ENCODE measurements around the gene EFNA2.

The EFNA2 gene

DNA sequence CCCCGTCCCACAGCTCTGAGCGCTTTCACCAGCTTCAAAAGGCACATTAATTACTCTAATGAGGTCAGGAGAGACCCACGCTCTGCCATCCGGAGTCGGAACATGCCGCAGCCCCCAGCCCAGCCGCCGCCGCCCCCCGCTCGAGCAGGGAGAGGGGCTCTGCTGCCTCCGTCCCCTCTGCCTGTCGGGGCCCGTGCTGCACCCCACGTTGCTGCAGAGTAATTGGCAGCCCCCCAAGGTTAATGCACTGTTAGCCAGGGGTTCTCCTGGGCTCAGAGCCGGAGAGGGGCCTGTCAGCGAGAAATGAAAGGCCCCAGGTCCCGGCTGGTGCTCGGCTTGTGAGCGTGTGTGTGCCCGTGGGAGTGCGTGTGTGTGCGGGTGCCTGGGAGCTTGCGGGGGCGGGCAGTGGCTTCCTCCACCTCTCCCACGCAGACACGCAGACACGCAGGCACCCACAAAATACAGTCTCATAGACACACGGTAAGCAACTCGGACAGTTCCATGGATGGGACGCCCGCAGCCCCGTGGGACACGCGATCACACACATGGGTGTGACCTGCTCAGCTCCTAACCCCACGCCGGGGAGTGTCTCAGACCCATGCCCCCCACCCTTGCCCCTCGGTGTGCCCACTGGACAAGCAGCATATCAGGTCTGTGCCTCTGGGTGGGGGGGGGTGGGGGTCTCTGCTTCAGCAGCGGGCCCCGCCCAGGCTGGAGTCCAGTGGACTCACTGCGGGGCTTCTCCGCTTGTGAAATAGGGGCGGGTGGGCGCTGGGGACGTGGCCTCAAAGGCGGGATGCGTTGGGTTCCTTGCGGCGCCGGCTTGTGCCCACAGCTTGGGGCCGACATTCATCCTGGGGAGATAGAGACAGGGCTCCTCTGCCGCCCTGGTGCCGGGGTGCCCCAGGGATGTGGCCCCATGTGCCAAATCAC, 4.8 kb upstream of the EFNA2 start:
- H3K4me3 ChIP-seq (ENCODE audit: low read length) = no peak overlapping the region
- TF ChIP-seq, protein P1, sequence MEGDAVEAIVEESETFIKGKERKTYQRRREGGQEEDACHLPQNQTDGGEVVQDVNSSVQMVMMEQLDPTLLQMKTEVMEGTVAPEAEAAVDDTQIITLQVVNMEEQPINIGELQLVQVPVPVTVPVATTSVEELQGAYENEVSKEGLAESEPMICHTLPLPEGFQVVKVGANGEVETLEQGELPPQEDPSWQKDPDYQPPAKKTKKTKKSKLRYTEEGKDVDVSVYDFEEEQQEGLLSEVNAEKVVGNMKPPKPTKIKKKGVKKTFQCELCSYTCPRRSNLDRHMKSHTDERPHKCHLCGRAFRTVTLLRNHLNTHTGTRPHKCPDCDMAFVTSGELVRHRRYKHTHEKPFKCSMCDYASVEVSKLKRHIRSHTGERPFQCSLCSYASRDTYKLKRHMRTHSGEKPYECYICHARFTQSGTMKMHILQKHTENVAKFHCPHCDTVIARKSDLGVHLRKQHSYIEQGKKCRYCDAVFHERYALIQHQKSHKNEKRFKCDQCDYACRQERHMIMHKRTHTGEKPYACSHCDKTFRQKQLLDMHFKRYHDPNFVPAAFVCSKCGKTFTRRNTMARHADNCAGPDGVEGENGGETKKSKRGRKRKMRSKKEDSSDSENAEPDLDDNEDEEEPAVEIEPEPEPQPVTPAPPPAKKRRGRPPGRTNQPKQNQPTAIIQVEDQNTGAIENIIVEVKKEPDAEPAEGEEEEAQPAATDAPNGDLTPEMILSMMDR (conservative IDR thresholded peaks at IDR 0.05; ENCODE audit: low read length) = no peak
- DNase-seq (ENCODE audit: low read depth) = no peak

DNA sequence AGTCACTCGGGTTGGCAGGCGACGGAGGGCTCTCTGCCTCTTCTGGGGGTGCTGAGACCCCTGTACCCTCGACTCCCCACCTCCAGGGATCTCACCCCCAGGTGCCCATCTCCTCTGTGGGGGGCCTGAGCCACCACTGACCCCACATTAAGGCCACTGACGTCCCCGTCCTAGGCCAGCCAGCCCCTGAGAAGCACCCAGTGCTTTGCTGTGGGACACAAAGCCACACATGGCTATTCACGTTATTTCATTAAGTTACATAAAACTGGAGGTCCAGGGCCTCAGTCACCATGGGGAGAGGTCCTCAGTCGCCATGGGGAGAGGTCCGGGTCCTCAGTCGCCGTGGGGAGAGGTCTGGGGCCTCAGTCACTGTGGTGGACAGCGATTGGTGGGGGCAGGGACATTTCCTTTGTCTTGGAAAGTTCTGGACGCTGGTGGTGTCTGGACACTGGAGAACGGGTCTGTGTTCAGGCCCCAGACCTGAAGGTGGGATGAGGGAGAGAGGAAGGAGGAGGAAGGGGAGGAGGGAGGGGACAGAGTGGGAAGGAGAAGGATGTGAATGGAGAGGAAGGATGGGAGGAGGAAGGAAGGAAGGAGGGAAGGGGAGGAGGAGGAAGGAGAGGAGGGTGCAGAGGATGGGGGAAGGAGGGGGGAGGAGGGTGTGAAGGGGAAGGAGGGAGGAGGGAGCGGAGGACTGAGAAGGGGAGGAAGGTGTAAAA, 3.9 kb upstream of the EFNA2 start:
- TF ChIP-seq, protein P1 (conservative IDR thresholded peaks at IDR 0.05; ENCODE audit: low read length) = no peak
- H3K4me3 ChIP-seq (ENCODE audit: low read length) = no peak overlapping the region
- DNase-seq (ENCODE audit: low read depth) = no peak

DNA sequence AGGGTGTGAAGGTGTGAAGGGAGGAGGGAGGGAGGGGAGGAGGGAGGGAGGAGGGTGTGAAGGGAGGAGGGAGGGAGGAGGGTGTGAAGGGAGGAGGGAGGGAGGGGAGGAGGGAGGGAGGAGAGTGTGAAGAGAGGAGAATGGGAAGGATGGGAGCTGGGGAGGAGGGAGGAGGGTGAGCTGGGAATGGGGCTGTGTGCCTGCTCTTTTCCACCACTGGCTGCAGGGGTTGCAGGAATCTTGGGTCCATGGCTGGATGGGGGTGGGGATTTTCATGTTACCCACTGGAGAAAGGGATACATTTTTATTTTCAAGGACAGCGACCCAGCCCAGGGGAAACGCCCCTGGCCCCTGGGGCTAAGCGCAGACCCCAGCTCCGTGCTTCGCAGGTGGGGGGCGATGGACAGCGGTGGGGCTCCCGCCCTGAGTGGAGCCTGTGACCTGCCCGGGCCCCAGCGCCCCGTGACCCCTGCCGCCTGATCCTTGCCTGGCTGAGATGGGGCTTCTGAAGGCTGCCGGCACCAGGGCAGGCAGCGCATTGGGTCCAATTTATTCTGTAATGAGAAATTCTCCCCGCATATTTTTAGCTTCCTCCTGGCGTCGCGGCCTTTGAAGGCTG, 3.0 kb upstream of the EFNA2 start:
- TF ChIP-seq, protein P1 (conservative IDR thresholded peaks at IDR 0.05; ENCODE audit: low read length) = no peak

DNA sequence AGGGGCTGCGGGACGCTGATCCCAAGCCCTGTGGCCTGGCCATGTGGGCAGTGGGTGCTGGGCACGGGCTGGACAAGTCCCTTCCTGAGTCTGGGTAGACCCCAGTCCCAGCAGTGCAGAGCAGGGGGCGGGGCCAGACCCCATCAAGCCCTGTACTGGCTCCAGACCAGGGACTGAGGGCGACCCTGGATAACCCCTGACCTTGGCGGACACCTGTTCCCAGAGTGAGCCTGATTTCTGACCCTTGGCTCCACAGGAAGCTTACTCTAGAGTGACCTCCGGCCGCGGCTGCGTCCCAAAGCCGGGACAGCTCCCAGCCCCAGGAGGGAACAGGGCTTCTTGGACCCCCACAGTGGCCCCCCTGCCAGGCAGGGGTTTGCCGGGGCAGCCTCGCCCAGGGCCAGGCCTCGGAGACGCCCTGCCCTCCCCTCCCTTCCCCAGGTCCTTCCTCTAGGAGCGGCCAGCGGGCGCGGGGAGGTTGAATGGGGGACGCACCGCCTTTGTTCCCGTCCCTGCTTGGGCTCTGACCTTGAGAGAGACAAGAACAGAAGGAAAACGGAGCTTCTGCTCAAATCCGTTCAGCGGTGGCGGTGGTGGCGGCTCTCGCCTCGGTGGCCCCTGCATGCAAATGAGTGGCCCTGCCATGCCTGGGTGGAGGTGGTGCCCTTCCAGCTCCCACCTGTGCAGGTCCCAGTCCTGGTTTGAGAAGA, 2.3 kb upstream of the EFNA2 start:
- DNase-seq (ENCODE audit: low read depth) = no peak
- TF ChIP-seq, protein P1 (conservative IDR thresholded peaks at IDR 0.05; ENCODE audit: low read length) = no peak
- H3K4me3 ChIP-seq (ENCODE audit: low read length) = no peak overlapping the region

More for the DNA sequence above, 3.0 kb upstream of the EFNA2 start:
- no peak for DNase-seq (ENCODE audit: low read depth)
- H3K4me3 ChIP-seq (ENCODE audit: low read length) = no peak overlapping the region

DNA sequence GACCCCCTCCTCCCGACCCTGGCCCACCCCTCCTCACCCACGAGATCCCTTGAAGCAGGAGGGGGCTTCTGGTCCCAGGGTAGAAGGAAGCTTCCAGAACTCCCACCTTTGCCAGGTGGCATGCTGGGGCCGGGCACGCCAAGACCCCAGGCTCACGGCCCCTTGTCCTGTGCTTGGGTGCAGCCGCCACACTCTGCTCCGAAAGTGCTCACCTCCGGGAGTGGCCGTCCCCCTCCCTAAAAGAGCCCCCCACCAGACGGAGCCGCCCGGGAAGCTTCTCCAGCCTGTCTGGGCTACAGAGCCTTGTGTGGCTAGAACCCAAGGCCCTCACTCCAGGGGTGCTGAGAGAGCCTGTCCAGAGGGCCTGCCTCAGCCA, 1.8 kb upstream of the EFNA2 start:
- TF ChIP-seq, protein P1 (conservative IDR thresholded peaks at IDR 0.05; ENCODE audit: low read length) = no peak
- no peak overlapping the region for H3K4me3 ChIP-seq (ENCODE audit: low read length)
- no peak for DNase-seq (ENCODE audit: low read depth)

DNA sequence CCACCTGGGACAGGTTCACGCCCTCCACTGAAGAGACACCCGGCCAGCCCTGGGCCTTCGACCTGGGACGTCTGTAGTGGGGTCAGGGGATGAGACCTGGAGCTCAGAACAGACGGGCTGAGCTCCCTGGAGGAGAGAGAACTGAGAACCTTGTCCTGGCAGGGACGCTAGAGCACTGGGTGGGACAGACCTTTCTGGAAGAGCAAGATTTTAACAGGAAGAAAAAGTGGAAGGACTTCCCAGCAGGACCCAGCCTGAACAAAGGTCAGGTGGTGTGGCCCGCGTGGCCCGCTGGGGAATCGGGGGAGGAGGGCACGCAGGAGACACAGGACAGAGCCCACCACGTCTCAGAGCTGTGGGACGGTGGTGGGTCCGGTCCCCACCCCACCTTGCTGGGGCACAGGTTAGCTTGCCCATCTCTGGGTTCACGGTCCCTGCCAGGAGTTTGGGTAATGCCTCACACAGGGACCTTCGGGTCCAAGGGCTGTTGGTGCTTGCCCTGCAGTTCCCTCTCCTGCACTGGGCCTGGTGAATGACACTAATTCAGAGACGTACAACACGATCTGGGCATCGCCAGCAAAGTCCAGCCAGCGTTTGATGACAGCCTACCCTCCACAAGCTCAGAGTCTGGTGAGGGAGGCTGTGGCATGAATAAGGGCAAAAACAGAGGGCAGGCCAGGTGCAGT, 1.2 kb upstream of the EFNA2 start:
- no peak for DNase-seq (ENCODE audit: low read depth)
- H3K4me3 ChIP-seq (ENCODE audit: low read length) = no peak overlapping the region
- TF ChIP-seq, protein P1 (conservative IDR thresholded peaks at IDR 0.05; ENCODE audit: low read length) = no peak

Data from AG10803 (cell line).